Measurements from ENCODE around the gene RAD21L1.

RAD21L1 gene

DNA sequence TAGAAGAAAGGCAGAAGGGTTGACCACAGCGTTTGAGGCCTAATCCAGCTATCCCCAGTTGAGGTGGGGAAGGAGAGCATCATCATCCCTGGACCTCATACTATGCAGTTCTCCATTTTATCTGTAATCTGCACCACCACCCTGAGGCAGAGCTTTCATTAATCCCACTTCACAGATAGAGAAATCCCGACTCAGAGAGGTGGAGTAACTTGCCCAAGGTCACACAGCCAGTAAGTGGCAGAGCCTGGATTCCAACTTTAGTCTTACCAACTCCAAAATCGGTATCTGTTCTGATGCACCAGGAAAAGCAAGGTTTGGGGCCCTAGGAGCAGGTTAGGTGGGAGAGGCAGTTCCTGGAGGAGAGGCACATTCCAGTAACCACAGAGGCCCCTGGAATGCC lies 47.7 kb upstream of the RAD21L1 start:
- TF ChIP-seq, protein P1, sequence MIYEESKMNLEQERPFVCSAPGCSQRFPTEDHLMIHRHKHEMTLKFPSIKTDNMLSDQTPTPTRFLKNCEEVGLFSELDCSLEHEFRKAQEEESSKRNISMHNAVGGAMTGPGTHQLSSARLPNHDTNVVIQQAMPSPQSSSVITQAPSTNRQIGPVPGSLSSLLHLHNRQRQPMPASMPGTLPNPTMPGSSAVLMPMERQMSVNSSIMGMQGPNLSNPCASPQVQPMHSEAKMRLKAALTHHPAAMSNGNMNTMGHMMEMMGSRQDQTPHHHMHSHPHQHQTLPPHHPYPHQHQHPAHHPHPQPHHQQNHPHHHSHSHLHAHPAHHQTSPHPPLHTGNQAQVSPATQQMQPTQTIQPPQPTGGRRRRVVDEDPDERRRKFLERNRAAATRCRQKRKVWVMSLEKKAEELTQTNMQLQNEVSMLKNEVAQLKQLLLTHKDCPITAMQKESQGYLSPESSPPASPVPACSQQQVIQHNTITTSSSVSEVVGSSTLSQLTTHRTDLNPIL (CRISPR knock-in tag; IDR thresholded peaks at IDR 0.05; ENCODE audit: low read depth): no peak
- TF ChIP-seq ZNF8 (CRISPR knock-in tag; IDR thresholded peaks at IDR 0.05): no peak
- no peak for TF ChIP-seq RARB (CRISPR knock-in tag; IDR thresholded peaks at IDR 0.05)
- no peak for TF ChIP-seq ESRRG (CRISPR knock-in tag; IDR thresholded peaks at IDR 0.05)
- TF ChIP-seq, protein P2, sequence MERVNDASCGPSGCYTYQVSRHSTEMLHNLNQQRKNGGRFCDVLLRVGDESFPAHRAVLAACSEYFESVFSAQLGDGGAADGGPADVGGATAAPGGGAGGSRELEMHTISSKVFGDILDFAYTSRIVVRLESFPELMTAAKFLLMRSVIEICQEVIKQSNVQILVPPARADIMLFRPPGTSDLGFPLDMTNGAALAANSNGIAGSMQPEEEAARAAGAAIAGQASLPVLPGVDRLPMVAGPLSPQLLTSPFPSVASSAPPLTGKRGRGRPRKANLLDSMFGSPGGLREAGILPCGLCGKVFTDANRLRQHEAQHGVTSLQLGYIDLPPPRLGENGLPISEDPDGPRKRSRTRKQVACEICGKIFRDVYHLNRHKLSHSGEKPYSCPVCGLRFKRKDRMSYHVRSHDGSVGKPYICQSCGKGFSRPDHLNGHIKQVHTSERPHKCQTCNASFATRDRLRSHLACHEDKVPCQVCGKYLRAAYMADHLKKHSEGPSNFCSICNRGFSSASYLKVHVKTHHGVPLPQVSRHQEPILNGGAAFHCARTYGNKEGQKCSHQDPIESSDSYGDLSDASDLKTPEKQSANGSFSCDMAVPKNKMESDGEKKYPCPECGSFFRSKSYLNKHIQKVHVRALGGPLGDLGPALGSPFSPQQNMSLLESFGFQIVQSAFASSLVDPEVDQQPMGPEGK (CRISPR knock-in tag; IDR thresholded peaks at IDR 0.05; ENCODE audit: borderline replicate concordance): no peak
- no peak for TF ChIP-seq PPARA (CRISPR knock-in tag; IDR thresholded peaks at IDR 0.05; ENCODE audit: borderline replicate concordance)
- TF ChIP-seq ZFP3 (CRISPR knock-in tag; IDR thresholded peaks at IDR 0.05): no peak
- no peak for TF ChIP-seq TOX (CRISPR knock-in tag; IDR thresholded peaks at IDR 0.05; ENCODE audit: borderline replicate concordance)
- TF ChIP-seq, protein P3, sequence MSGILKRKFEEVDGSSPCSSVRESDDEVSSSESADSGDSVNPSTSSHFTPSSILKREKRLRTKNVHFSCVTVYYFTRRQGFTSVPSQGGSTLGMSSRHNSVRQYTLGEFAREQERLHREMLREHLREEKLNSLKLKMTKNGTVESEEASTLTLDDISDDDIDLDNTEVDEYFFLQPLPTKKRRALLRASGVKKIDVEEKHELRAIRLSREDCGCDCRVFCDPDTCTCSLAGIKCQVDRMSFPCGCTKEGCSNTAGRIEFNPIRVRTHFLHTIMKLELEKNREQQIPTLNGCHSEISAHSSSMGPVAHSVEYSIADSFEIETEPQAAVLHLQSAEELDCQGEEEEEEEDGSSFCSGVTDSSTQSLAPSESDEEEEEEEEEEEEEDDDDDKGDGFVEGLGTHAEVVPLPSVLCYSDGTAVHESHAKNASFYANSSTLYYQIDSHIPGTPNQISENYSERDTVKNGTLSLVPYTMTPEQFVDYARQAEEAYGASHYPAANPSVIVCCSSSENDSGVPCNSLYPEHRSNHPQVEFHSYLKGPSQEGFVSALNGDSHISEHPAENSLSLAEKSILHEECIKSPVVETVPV (CRISPR knock-in tag; IDR thresholded peaks at IDR 0.05): no peak
- no peak for ATAC-seq

GRCh38 chr20:1178623-1179022 lies 47.2 kb upstream of the RAD21L1 start:
- ATAC-seq: no peak
- TF ChIP-seq ZC3H10 (CRISPR knock-in tag; IDR thresholded peaks at IDR 0.05) (no peak), GLIS3 (CRISPR knock-in tag; IDR thresholded peaks at IDR 0.05) (no peak), PPARA (CRISPR knock-in tag; IDR thresholded peaks at IDR 0.05; ENCODE audit: borderline replicate concordance) (no peak), BACH2 (CRISPR knock-in tag; IDR thresholded peaks at IDR 0.05; ENCODE audit: borderline replicate concordance) (no peak), CSDC2 (CRISPR knock-in tag; IDR thresholded peaks at IDR 0.05) (no peak), ZFP30 (CRISPR knock-in tag; IDR thresholded peaks at IDR 0.05) (no peak), ZNF565 (CRISPR knock-in tag; conservative IDR thresholded peaks at IDR 0.05; ENCODE audit: low read depth) (no peak), ZFP3 (CRISPR knock-in tag; IDR thresholded peaks at IDR 0.05) (no peak), SNAI2 (CRISPR knock-in tag; IDR thresholded peaks at IDR 0.05) (no peak)
- TF ChIP-seq, protein P3 (CRISPR knock-in tag; IDR thresholded peaks at IDR 0.05): no peak
- TF ChIP-seq, protein P2 (CRISPR knock-in tag; IDR thresholded peaks at IDR 0.05; ENCODE audit: borderline replicate concordance): no peak

GRCh38 chr20:1180949-1181348 lies 44.9 kb upstream of the RAD21L1 start:
- TF ChIP-seq, protein P3 (CRISPR knock-in tag; IDR thresholded peaks at IDR 0.05): no peak
- TF ChIP-seq PPARA (CRISPR knock-in tag; IDR thresholded peaks at IDR 0.05; ENCODE audit: borderline replicate concordance) (no peak), POU6F1 (CRISPR knock-in tag; IDR thresholded peaks at IDR 0.05; ENCODE audit: borderline replicate concordance, low read depth) (no peak), RARB (CRISPR knock-in tag; IDR thresholded peaks at IDR 0.05) (no peak), CSDC2 (CRISPR knock-in tag; IDR thresholded peaks at IDR 0.05) (no peak), OSR1 (CRISPR knock-in tag; IDR thresholded peaks at IDR 0.05) (no peak), SNAI2 (CRISPR knock-in tag; IDR thresholded peaks at IDR 0.05) (no peak), ESRRG (CRISPR knock-in tag; IDR thresholded peaks at IDR 0.05) (no peak), ZNF565 (CRISPR knock-in tag; conservative IDR thresholded peaks at IDR 0.05; ENCODE audit: low read depth) (no peak)
- TF ChIP-seq, protein P4, sequence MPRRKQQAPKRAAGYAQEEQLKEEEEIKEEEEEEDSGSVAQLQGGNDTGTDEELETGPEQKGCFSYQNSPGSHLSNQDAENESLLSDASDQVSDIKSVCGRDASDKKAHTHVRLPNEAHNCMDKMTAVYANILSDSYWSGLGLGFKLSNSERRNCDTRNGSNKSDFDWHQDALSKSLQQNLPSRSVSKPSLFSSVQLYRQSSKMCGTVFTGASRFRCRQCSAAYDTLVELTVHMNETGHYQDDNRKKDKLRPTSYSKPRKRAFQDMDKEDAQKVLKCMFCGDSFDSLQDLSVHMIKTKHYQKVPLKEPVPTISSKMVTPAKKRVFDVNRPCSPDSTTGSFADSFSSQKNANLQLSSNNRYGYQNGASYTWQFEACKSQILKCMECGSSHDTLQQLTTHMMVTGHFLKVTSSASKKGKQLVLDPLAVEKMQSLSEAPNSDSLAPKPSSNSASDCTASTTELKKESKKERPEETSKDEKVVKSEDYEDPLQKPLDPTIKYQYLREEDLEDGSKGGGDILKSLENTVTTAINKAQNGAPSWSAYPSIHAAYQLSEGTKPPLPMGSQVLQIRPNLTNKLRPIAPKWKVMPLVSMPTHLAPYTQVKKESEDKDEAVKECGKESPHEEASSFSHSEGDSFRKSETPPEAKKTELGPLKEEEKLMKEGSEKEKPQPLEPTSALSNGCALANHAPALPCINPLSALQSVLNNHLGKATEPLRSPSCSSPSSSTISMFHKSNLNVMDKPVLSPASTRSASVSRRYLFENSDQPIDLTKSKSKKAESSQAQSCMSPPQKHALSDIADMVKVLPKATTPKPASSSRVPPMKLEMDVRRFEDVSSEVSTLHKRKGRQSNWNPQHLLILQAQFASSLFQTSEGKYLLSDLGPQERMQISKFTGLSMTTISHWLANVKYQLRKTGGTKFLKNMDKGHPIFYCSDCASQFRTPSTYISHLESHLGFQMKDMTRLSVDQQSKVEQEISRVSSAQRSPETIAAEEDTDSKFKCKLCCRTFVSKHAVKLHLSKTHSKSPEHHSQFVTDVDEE (CRISPR knock-in tag; IDR thresholded peaks at IDR 0.05): no peak
- ATAC-seq: no peak

Data from SK-N-SH treated with all-trans-retinoic acid at 6 μM for 48 hours (cell line).